Left ventricle myocardium superior (tissue), 1 donor: ENCODE measurements around the gene MYLK2. TPM values are rescaled to one million over a fixed set of nuclear protein-coding genes. Genes with fewer than 3 reads are reported as not detected.

Experiments used
- ATAC-seq: fragments of 200-7000 bp; cut with Tn5 transposase; one replicate; pipeline ENCODE4 v1.9.1; 2020; ENCODE audit warnings: mild to moderate bottlenecking, moderate library complexity
- DNase-seq: peaks from one replicate; pipeline ENCODE4 v3.0.0-alpha.2; 2020
- intact Hi-C: fragments of 100-400 bp; cut with micrococcal nuclease; formaldehyde crosslinking; loops from one replicate; pipeline ENCODE4 v1.11.0; 2022
- total RNA-seq: library from RNA; stranded (reverse); fragmentation: NEBNext Ultra II Directional; extraction: Animal tissue kit (Norgen Biotek cat#: 25700); gene quantifications from one replicate; pipeline ENCODE4 v1.2.1, GENCODE V29; 2021
- donor health status: DM: no; HTN: yes; CAD: no; lungs with severe emphysema.

MYLK2 gene
- total RNA-seq, 1 donor from 2014 or later: 0.10 TPM

GRCh38 chr20:31848088-31848999, 29.2 kb downstream of the MYLK2 start:
- intact Hi-C loops: no loop called here
- ATAC-seq (no peak), DNase-seq (no peak)

- intact Hi-C loops: no loop called here
- no peak for DNase-seq
- no peak for ATAC-seq
Measured at GRCh38 chr20:31849306-31849930, 30.3 kb downstream of the MYLK2 start.

- intact Hi-C loops: loop anchor here (5.0 to 10.0 kb wide), 2 partner anchors 101 to 183 kb away; partner anchors contain the start of gene PDRG1
- ATAC-seq (no peak), DNase-seq (no peak)
Measured at GRCh38 chr20:31851240-31851955, 32.2 kb downstream of the MYLK2 start.

- no peak for DNase-seq
- intact Hi-C loops: loop anchor here (5.0 to 10.0 kb wide), 2 partner anchors 99 to 181 kb away; partner anchors contain the start of gene PDRG1
- ATAC-seq: no peak
Measured at GRCh38 chr20:31853481-31853880, 34.3 kb downstream of the MYLK2 start.

GRCh38 chr20:31856516-31856915, 37.4 kb downstream of the MYLK2 start:
- intact Hi-C loops: loop anchor here (10.0 kb wide), 1 partner anchor 178 kb away; no protein-coding TSS in a partner anchor
- DNase-seq: no peak
- no peak for ATAC-seq

GRCh38 chr20:31857861-31858759, 39.0 kb downstream of the MYLK2 start:
- intact Hi-C loops: loop anchor here (10.0 kb wide), 1 partner anchor 177 kb away; no protein-coding TSS in a partner anchor
- ATAC-seq: no peak
- DNase-seq: peak; percentile 19

GRCh38 chr20:31858760-31859083, 39.6 kb downstream of the MYLK2 start:
- no peak for DNase-seq
- no peak for ATAC-seq
- intact Hi-C loops: loop anchor here (10.0 kb wide), 1 partner anchor 176 kb away; no protein-coding TSS in a partner anchor

GRCh38 chr20:31859266-31859997, 40.3 kb downstream of the MYLK2 start:
- intact Hi-C loops: loop anchor here (10.0 kb wide), 1 partner anchor 175 kb away; no protein-coding TSS in a partner anchor
- DNase-seq: peak; percentile 17
- ATAC-seq: no peak

GRCh38 chr20:31859998-31860380, 40.8 kb downstream of the MYLK2 start:
- intact Hi-C loops: loop anchor here (10.0 kb wide), 1 partner anchor 175 kb away; no protein-coding TSS in a partner anchor
- ATAC-seq (no peak), DNase-seq (no peak)

GRCh38 chr20:31860390-31861134, 41.4 kb downstream of the MYLK2 start:
- DNase-seq: peak; percentile 29
- peak; percentile 67 for ATAC-seq
- intact Hi-C loops: no loop called here

GRCh38 chr20:31861135-31861384, 41.9 kb downstream of the MYLK2 start:
- DNase-seq (no peak), ATAC-seq (peak; percentile 42)
- intact Hi-C loops: no loop called here

- DNase-seq: peak; percentile 78
- intact Hi-C loops: no loop called here
- ATAC-seq: peak; percentile 85
Measured at GRCh38 chr20:31861385-31862156, 42.4 kb downstream of the MYLK2 start.

- DNase-seq (no peak), ATAC-seq (no peak)
- intact Hi-C loops: no loop called here
Measured at GRCh38 chr20:31862157-31862470, 43.0 kb downstream of the MYLK2 start.

- intact Hi-C loops: no loop called here
- ATAC-seq: no peak
- DNase-seq: peak; percentile 26
Measured at GRCh38 chr20:31862506-31862905, 43.4 kb downstream of the MYLK2 start.

- intact Hi-C loops: no loop called here
- peak; percentile 16 for DNase-seq
- ATAC-seq: no peak
Measured at GRCh38 chr20:31863296-31864085, 44.3 kb downstream of the MYLK2 start.
